SKM-1 treated with dmso at 0.1 percent for 144 hours (cell line): ENCODE data around the gene ST7.
A peak's percentile ranks its signal among the peaks of the same experiment; 100 is the strongest.

Experiments used
- DNase-seq: peaks from one replicate; lab custom pipeline; 2025; ENCODE audit not compliant: unreplicated experiment; lab: John Stamatoyannopoulos, UW

Gene ST7

DNA sequence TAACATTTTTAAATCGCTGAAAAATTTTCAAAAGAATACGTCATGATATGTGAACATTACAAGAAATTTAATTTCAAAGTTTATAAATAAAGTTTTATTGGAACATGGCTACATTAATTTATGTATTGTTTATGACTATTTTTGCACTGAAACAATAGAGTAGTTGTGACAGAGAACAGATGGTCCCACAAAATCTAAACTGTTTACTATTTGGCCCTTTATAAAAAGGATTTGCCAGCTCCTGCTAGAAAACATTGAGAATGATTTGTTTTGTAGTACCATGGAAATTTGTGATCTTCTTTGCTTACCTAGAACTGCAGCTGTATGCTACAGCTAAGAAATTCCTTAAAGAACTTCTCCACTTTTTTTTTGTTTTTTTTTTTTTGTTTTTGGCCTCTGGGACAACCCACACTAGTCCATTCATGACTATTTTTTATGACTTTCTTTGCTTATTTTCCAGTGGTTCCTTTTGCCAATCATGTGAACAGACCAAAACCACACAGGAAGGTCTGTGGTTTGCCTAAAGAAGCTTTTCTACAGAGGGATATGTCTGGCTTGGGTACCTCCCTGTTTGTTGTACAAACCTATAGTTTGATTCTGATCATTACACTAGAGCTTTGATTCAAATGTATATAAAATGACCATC, 55.7 kb downstream of the ST7 start:
- peak; percentile 55 for DNase-seq

- no peak for DNase-seq
These were observed 56.5 kb downstream of the ST7 start for GRCh38 chr7:117009705-117010361.

DNA sequence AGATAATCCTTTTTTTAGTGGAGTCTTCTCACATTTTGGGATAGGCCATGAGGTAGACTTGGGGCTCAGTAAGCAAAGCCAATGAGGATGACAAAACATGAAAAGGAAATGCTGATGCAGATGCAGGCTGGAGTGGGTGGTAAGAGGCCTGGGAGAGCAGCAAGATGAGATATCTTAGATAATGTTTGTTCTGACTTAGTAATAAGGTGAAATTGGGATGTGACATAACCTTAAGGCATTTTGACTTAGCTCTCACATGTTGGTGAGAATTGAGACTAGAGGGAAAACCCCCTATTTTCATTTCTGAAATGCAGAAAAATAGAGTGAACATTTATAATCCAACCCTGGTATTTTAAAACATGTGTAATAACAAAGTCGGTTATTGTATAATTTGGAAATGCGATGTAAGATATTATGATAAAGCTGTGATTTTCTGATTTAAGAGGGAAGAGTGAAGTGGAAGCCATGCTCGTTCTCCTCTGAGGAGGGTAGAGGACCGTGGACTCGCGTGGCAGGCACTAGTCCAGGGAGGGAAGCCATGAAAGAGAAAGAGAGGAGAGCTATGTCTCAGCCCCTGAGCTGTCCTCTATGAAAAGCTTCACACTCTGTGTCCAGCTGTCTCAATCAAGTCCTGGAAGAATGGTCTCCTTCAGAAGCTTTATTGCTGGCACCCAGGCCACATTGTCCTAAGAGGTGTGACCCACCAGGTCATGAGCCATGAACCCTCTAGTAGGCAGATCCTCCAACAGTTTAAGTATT, 57.3 kb downstream of the ST7 start:
- DNase-seq: no peak

DNA sequence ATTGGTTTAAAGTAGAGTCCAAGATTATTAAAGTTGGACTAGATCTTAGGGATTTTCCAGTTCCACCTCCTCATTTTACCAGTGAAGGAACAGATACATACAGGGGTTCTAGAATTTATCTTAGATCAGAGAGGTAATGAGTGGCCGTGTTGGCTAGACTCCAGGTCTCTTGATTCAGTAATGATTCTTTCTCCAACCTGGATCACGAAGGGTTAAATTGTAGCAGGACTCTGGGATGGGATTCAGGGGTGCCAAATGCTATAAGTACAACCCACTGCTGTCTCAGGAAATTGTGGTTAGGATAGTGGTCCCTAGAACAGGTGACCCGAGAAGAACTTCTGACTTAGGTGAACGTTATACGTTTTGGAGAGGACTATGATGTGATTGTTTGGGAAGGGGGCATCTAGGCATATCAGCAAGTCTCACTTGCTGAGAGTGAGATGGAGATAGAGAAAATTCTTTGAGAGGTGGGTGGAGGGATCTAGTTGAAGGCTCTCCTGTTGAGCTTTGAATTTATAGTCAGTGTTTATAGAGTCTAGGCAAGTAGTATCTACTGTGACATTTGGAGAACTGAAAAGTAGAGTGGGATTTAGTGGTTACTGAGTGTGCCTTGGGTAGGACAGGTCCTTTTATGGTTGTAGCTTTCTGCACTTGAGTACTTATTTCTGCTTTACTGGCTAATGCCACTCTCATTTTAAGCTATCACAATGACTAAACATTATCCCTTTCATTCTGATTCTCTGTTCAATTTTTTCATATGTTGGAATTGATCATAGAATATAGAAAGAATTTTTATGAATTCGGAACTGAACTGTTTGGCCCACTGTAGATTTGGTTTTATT, 58.3 kb downstream of the ST7 start:
- no peak for DNase-seq

GRCh38 chr7:117012284-117012683, 59.0 kb downstream of the ST7 start:
- no peak for DNase-seq

DNA sequence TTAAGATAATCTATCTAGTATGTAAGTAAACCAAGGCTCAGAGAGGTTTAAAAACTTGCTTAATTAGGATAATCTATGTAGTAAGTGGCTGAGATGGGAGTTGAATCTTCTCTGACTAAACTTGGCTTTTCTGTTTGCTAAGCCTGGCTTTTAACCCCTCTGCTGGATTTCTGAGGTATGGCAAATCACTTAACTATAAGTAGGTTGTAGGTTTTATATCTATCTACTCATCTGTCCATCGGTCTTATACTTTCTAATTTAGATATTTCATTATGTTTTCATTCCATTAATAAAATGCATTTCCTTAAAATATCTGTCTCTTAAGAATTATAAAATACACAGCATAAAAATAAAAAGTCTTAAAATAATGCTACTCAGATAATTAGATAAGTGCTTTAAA, 59.4 kb downstream of the ST7 start:
- peak; percentile 31 for DNase-seq

GRCh38 chr7:117014099-117014656, 60.9 kb downstream of the ST7 start:
- no peak for DNase-seq

- DNase-seq: peak; percentile 36
These were observed 61.4 kb downstream of the ST7 start for GRCh38 chr7:117014673-117015133.

DNA sequence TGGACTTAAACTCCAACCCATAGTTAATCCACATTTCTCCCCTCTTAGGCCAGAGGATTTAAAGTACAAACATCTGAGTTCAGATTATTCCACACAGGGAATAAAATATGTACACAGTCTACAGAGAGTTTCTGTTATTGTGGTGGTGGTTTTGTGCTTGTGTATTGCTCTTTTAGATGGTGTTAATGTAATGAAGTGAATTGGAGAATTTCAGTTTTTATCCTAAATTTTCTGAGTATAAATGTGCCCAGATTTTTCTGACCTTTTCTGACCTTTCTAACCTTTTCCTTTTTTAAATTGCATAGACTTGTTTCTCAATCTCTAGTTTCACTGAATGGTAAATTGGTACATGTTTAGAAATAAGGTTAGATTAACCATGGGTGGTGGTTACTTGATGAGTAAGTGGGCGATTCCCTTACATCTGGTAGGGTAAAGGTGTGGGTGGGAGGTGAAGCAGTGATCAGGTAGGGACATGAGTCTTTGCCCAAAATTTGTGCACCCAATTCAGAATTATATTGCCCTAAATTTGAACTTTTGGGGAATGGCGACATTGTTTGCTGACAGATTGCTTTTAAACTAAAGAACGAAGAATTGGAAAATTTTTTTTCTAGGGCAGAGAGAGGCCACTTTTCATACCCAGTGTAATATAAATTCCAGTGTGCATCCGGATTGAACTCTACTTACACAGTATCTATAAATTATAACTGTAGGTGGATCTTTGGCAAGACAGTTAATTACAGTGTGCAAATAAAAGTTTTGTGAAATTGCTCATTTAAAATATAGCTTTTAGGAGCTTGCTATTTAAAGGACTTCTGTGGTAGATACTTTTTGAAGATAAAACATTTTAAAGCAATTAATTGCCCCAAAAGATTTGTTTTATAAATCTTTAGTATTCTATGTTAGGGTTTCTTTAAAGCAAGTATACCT, 62.2 kb downstream of the ST7 start:
- no peak for DNase-seq

GRCh38 chr7:117017017-117017451, 63.7 kb downstream of the ST7 start:
- no peak for DNase-seq

DNA sequence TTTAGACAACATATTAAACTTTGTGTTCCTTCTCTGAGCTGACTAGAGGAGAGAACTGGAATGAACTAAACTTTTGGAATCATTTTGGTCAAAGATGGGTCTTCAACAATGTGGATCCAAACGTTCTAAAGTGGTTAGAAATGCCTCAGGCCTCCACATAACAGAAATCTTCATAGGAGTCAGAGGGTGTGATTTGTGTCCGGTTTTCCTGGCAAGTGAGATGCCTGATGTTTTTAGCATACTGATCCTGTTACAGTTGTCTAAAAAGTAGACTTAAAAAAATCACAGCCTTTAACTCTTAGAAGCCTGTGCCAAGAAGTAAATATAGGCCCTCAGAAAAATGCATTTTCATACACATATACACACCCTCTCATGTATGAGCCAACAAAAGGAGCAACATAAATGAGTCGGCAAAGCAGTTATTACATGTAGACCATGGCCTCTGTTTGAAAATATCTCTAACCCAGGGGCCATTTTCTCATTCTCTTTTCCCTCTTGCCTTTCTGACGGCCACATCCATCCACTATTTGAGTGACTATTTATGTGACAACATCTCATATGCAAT, 64.5 kb downstream of the ST7 start:
- DNase-seq: no peak

GRCh38 chr7:117018713-117019112, 65.4 kb downstream of the ST7 start:
- no peak for DNase-seq

DNA sequence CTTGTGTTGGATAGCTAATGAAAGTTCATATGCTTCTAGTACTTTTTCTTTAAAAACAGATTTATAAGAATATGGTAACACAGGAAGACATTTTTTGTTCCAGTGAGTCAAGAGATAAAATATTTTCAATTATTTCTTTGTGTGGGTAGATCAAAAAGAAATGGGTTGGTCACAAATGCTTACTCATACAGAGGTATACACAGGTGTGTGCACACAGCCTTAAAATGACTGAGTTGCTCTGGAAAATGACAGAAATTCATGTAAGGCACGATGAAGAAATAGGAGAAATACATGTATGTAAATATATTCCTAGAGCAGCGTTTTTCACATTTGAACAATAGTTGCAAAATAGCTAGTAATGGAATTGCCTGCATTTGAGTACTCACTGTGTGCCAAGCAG, 66.0 kb downstream of the ST7 start:
- no peak for DNase-seq

- DNase-seq: no peak
These were observed 66.7 kb downstream of the ST7 start for GRCh38 chr7:117019786-117020590.

DNA sequence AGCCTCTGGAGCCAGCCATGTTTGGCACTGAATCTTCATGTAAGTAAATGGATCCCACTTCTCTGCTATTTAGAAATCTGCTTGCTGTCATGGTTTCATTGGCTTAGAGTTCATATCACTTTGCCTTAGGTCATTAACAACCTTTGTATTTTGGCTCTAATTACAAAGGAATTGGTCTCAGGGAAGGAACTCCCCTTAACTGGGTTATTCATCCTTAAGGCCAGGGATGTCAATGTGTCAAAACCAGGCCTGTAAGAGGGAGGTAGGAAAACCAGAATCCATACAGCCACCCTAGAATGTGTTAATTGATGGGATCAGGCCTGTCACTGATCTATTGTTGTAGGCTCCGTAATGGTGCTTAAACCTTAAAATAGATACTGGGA, 67.3 kb downstream of the ST7 start:
- DNase-seq: no peak

- DNase-seq: no peak
These were observed 68.1 kb downstream of the ST7 start for GRCh38 chr7:117021366-117021765.

DNA sequence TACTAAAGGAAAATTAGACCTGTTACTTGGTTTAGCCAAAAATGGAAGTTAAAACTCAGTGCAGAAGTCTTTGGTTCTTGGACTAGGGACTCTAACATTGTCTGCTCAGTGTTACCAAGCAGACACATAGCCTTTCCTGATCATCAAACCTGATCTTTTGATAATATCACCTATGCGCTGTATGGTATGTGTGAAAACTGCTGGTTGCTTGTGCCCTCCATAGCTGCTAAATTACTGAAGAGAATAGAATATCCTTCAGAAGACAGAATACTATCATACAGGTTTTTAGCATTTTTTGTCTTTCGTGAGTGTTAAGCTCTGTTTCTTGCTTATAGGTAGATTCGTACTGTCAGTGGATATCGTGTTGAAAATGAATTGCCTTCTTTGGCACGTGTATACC, 68.7 kb downstream of the ST7 start:
- no peak for DNase-seq

DNA sequence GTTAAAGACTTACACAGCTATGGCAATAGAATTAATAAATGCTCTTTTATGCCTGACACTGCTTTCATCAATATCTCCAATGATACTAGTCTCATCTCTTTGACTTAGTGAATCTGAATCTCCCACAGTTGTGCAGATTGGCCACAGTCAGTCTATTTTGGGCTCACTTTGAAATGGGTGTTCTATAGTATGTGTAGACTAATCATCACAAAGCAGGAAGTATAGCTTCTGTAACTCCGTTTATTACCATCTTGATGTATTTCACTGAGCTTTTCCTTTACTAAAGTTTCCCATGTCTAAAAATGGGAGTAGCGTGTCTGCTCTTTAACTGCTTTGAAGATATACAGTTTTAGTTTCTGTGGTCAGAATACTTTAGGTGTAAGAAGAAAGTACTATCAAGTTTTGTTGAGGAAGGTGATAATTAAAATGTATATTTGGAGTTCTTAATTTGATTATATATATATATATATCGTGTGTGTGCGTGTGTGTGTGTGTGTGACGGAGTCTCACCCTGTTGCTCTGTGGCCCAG, 70.1 kb downstream of the ST7 start:
- DNase-seq: no peak
